HG02943 (cell line): ENCODE results near the gene TRPM3.

Experiments
- ATAC-seq: cut with Tn5 transposase; IDR thresholded peaks from one replicate; pipeline ENCODE4 v1.9.1; 2021; ENCODE audit warnings: mild to moderate bottlenecking, low read depth, moderate library complexity; ENCODE audit not compliant: unreplicated experiment

The TRPM3 gene

GRCh38 chr9:70951749-70952727 lies 169.4 kb downstream of the TRPM3 start:
- no peak for ATAC-seq

DNA sequence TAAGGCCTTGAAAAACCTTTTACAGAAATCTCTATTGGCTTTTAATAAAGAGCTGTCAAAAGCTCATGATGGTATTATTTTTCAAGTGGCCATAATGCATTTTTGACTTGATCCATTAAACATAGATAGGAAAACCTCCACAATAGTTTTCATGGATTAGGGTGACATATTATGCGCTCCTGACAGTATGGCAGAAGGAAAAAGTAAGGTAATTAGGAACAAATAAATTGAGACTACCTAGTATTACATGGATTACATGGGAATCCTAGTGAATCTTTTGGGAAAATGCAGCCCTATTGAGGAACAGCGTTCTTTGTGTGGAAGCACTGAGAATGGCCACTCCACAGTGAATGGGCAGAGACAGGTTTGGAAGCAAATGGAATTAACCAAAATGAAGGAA lies 171.2 kb downstream of the TRPM3 start:
- no peak for ATAC-seq

DNA sequence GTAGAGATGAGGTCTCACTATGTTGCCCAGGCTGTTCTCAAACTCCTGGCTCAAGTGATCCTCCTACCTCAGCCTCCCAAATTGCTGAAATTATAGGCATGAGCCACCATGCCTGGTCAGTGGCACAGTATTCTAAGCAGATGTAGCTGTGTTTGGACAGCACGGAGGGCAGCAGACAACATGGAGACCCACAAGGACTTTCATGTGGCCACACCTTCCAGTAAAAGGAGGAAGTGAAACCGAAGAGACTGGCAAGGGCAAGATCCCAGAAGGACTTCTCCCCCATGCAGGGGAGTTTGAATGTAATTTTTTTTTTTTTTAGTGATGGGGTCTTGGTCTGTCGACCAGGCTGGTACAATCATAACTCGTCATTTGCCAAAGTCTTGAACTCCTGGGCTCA lies 172.2 kb downstream of the TRPM3 start:
- ATAC-seq = no peak

GRCh38 chr9:70948744-70949143 lies 172.7 kb downstream of the TRPM3 start:
- no peak for ATAC-seq

GRCh38 chr9:70947511-70947910 lies 173.9 kb downstream of the TRPM3 start:
- no peak for ATAC-seq

- no peak for ATAC-seq
Observed at GRCh38 chr9:70947086-70947485, 174.3 kb downstream of the TRPM3 start.

GRCh38 chr9:70945301-70945700 lies 176.1 kb downstream of the TRPM3 start:
- no peak for ATAC-seq

- ATAC-seq = no peak
Observed at GRCh38 chr9:70941191-70941590, 180.2 kb downstream of the TRPM3 start.

GRCh38 chr9:70940605-70941004 lies 180.8 kb downstream of the TRPM3 start:
- no peak for ATAC-seq

GRCh38 chr9:70936536-70936935 lies 184.9 kb downstream of the TRPM3 start:
- ATAC-seq = no peak

GRCh38 chr9:70935856-70936255 lies 185.6 kb downstream of the TRPM3 start:
- no peak for ATAC-seq

GRCh38 chr9:70934642-70935041 lies 186.8 kb downstream of the TRPM3 start:
- ATAC-seq = no peak

DNA sequence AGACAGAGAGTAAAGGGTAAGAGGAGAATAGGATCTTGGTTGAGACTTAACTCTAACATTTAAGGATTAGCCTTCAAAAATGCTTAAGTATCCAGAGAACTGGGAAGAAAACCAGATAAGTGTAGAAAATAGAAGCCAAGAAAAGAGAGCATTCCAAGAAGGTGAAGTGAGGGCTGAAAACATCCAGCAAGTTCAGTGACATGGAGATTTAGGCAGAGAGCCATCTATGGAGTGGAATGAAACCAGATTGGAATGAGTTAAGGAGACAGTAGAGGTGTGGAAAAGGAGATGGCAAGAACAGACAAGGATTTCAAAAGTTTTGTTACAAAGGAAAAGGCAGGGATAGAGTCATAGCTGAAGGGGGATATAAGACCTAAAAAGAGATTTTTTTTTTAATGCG lies 188.1 kb downstream of the TRPM3 start:
- ATAC-seq = no peak

GRCh38 chr9:70932097-70932496 lies 189.3 kb downstream of the TRPM3 start:
- no peak for ATAC-seq

- ATAC-seq = no peak
Observed at GRCh38 chr9:70927530-70927929, 193.9 kb downstream of the TRPM3 start.

DNA sequence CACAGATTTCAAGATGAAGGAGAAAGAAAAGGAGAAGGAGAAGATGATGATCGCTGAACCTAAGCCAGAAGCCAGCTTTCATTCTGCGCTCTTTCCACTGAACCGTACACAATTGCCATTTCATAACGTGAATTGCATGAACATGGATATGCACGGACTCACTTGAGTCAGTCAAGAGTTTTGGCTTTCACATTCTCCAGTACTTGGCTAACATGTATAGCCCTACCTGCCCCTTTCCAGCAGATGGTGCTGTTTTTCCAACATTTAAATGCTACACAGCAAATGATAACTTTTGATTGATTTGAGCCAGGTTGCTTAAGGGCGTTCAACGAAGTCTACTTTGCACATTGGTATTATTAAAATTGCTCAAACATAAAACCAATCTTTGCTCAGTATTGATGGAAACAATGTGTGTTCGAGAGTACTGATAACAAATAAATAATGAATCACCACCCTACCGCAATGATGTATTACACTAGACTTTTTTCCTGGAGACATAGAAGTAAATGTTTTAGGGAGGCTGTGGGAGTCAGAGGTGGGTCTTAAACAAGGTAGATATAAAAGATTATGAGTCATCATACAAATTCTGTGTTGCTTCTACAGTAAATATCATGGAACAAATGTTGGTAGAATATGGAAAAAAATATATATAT lies 196.4 kb downstream of the TRPM3 start:
- peak; percentile 86 for ATAC-seq

- no peak for ATAC-seq
Observed at GRCh38 chr9:70924380-70924779, 197.0 kb downstream of the TRPM3 start.

- no peak for ATAC-seq
Observed at GRCh38 chr9:70923961-70924360, 197.5 kb downstream of the TRPM3 start.

DNA sequence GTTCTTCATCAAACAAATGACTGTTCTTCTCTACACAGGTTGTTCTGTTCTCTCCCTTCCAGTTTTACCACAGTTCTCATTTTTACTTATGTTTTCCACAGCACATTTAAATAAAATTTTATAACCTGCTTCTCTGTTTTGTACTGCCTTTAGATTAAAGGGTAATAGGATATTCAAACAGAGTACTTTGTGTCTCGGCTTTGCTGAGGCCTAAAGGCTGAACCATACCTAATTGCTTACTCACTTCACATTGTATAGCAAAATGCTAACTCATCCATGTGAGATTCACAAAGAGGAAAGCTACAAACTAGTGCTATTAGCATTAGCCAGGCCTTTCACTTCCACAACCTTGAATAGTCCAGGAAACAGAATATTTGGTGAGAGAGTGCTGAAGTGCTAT lies 200.3 kb downstream of the TRPM3 start:
- ATAC-seq = no peak

DNA sequence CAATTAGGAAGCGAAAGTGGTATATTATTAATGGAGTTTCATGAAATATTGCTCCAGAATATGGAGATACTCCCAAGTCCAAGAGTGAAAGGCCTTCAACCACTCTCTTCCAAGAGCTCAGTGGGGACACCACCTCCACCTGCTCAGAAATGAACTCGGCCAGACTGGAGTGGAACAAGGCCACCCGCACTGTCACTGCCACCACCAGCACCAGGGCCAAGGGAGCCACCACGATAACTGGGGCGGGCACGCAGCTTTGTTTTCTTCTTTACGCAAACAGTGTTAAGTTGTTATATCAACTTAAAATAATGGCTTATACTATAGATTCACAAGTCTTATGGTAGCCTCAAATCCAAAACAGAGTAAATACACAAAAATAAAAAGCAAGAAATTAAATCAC lies 204.1 kb downstream of the TRPM3 start:
- no peak for ATAC-seq

GRCh38 chr9:70911791-70912190 lies 209.6 kb downstream of the TRPM3 start:
- no peak for ATAC-seq

- no peak for ATAC-seq
Observed at GRCh38 chr9:70910598-70910997, 210.8 kb downstream of the TRPM3 start.
